ENCODE measurements around the gene SEMA5A.

SEMA5A gene

GRCh38 chr5:9034649-9035048, 511.2 kb downstream of the SEMA5A start:
- Histone ChIP-seq H3K27me3 (replicated peaks; ENCODE audit: insufficient read depth, low read length) (no peaks in the 10 kb centered on the region), H3K27ac (ENCODE audit: low read length) (no peak overlapping the region), H4K20me1 (ENCODE audit: insufficient read depth, low read length) (no peaks in the 10 kb centered on the region), H3K4me1 (ENCODE audit: low read length) (no peaks in the 10 kb centered on the region), H3K79me2 (ENCODE audit: low read length) (no peaks in the 10 kb centered on the region), H3K4me3 (ENCODE audit: low read length) (no peak overlapping the region), H3K36me3 (replicated peaks; ENCODE audit: insufficient read depth, low read length) (no peaks in the 10 kb centered on the region), H3K9me2 (replicated peaks; ENCODE audit: insufficient read depth, low read length) (no peaks in the 10 kb centered on the region), H3K4me2 (ENCODE audit: low read depth, low read length) (no peak overlapping the region), H3K9me3 (replicated peaks; ENCODE audit: insufficient read depth, low read length) (no peaks in the 10 kb centered on the region; the same call in 1 of the 2 replicates), H3K9ac (ENCODE audit: low read length) (no peak overlapping the region), H2AFZ (ENCODE audit: low read length) (no peak overlapping the region), H3F3A (ENCODE audit: insufficient read depth, low read length) (no peaks in the 10 kb centered on the region)
- TF ChIP-seq EZH2phosphoT487 (IDR thresholded peaks at IDR 0.05; ENCODE audit: low read length): no peak
- DNase-seq: no peak

- H3K27ac ChIP-seq (ENCODE audit: low read length): no peak overlapping the region
- H3K9me2 ChIP-seq (replicated peaks; ENCODE audit: insufficient read depth, low read length): no peaks in the 10 kb centered on the region
- no peaks in the 10 kb centered on the region for H3F3A ChIP-seq (ENCODE audit: insufficient read depth, low read length)
- no peak for TF ChIP-seq EZH2 (optimal IDR thresholded peaks at IDR 0.05; ENCODE audit: low read depth, low read length)
- TF ChIP-seq CTCF (IDR thresholded peaks at IDR 0.05; ENCODE audit: low read length): no peak
- TF ChIP-seq EZH2phosphoT487 (IDR thresholded peaks at IDR 0.05; ENCODE audit: low read length): no peak
- no peaks in the 10 kb centered on the region; the same call in 1 of the 2 replicates for H3K9me3 ChIP-seq (replicated peaks; ENCODE audit: insufficient read depth, low read length)
- no peaks in the 10 kb centered on the region for H3K4me1 ChIP-seq (ENCODE audit: low read length)
- H3K4me3 ChIP-seq (ENCODE audit: low read length): no peak overlapping the region
- DNase-seq: no peak
- no peaks in the 10 kb centered on the region for H3K27me3 ChIP-seq (replicated peaks; ENCODE audit: insufficient read depth, low read length)
- no peak overlapping the region for H3K9ac ChIP-seq (ENCODE audit: low read length)
- no peak overlapping the region for H3K4me2 ChIP-seq (ENCODE audit: low read depth, low read length)
- no peaks in the 10 kb centered on the region for H3K36me3 ChIP-seq (replicated peaks; ENCODE audit: insufficient read depth, low read length)
- no peaks in the 10 kb centered on the region for H3K79me2 ChIP-seq (ENCODE audit: low read length)
- H2AFZ ChIP-seq (ENCODE audit: low read length): no peak overlapping the region
- H4K20me1 ChIP-seq (ENCODE audit: insufficient read depth, low read length): no peaks in the 10 kb centered on the region
These were observed 512.4 kb downstream of the SEMA5A start for GRCh38 chr5:9033524-9033923.

- no peaks in the 10 kb centered on the region for H3K9me2 ChIP-seq (replicated peaks; ENCODE audit: insufficient read depth, low read length)
- no peaks in the 10 kb centered on the region for H3K36me3 ChIP-seq (replicated peaks; ENCODE audit: insufficient read depth, low read length)
- H3K4me2 ChIP-seq (ENCODE audit: low read depth, low read length): no peak overlapping the region
- H3K9me3 ChIP-seq (replicated peaks; ENCODE audit: insufficient read depth, low read length): no peaks in the 10 kb centered on the region
- H3K9ac ChIP-seq (ENCODE audit: low read length): no peak overlapping the region
- H2AFZ ChIP-seq (ENCODE audit: low read length): no peak overlapping the region
- no peak for DNase-seq
- no peaks in the 10 kb centered on the region for H3K4me1 ChIP-seq (ENCODE audit: low read length)
- H3K79me2 ChIP-seq (ENCODE audit: low read length): no peaks in the 10 kb centered on the region
- H3K27ac ChIP-seq (ENCODE audit: low read length): no peak overlapping the region
- no peaks in the 10 kb centered on the region for H4K20me1 ChIP-seq (ENCODE audit: insufficient read depth, low read length)
- H3K4me3 ChIP-seq (ENCODE audit: low read length): no peak overlapping the region
- TF ChIP-seq EZH2 (optimal IDR thresholded peaks at IDR 0.05; ENCODE audit: low read depth, low read length): no peak
- no peak for TF ChIP-seq CTCF (IDR thresholded peaks at IDR 0.05; ENCODE audit: low read length)
- no peak for TF ChIP-seq EZH2phosphoT487 (IDR thresholded peaks at IDR 0.05; ENCODE audit: low read length)
- H3F3A ChIP-seq (ENCODE audit: insufficient read depth, low read length): no peaks in the 10 kb centered on the region
- H3K27me3 ChIP-seq (replicated peaks; ENCODE audit: insufficient read depth, low read length): no peaks in the 10 kb centered on the region
These were observed 519.9 kb downstream of the SEMA5A start for GRCh38 chr5:9025942-9026341.

GRCh38 chr5:9020996-9021395, 524.9 kb downstream of the SEMA5A start:
- Histone ChIP-seq H3K27ac (ENCODE audit: low read length) (no peak overlapping the region), H4K20me1 (ENCODE audit: insufficient read depth, low read length) (no peaks in the 10 kb centered on the region), H3K4me2 (ENCODE audit: low read depth, low read length) (no peak overlapping the region), H3K9me3 (replicated peaks; ENCODE audit: insufficient read depth, low read length) (no peaks in the 10 kb centered on the region), H3K79me2 (ENCODE audit: low read length) (no peaks in the 10 kb centered on the region), H3K4me1 (ENCODE audit: low read length) (no peaks in the 10 kb centered on the region), H3F3A (ENCODE audit: insufficient read depth, low read length) (no peaks in the 10 kb centered on the region), H3K4me3 (ENCODE audit: low read length) (no peak overlapping the region), H3K36me3 (replicated peaks; ENCODE audit: insufficient read depth, low read length) (no peaks in the 10 kb centered on the region), H3K27me3 (replicated peaks; ENCODE audit: insufficient read depth, low read length) (no peaks in the 10 kb centered on the region), H2AFZ (ENCODE audit: low read length) (no peak overlapping the region), H3K9ac (ENCODE audit: low read length) (no peak overlapping the region), H3K9me2 (replicated peaks; ENCODE audit: insufficient read depth, low read length) (no peaks in the 10 kb centered on the region)
- no peak for DNase-seq
- TF ChIP-seq EZH2 (optimal IDR thresholded peaks at IDR 0.05; ENCODE audit: low read depth, low read length) (no peak), CTCF (IDR thresholded peaks at IDR 0.05; ENCODE audit: low read length) (no peak), EZH2phosphoT487 (IDR thresholded peaks at IDR 0.05; ENCODE audit: low read length) (no peak)

All from MM.1S (cell line).